GM18498 (cell line): ENCODE data around the gene CEP63.
A peak's percentile ranks its signal among the peaks of the same experiment; 100 is the strongest.

Experiments
- ATAC-seq: cut with Tn5 transposase; IDR thresholded peaks from one replicate; pipeline ENCODE4 v1.9.1; 2021; ENCODE audit warnings: mild to moderate bottlenecking, moderate library complexity; ENCODE audit not compliant: unreplicated experiment

CEP63 gene

GRCh38 chr3:134485718-134486576, at the start of gene CEP63, which contains the start of gene ANAPC13:
Gene CEP63, plus strand, starts transcription at chr3:134486057. Its CDS starts 9,264 bp downstream, at chr3:134495321.
Gene ANAPC13, minus strand, starts transcription at chr3:134485985. Its CDS starts 3,081 bp downstream, at chr3:134482904.
- ATAC-seq = peak; percentile 86

DNA sequence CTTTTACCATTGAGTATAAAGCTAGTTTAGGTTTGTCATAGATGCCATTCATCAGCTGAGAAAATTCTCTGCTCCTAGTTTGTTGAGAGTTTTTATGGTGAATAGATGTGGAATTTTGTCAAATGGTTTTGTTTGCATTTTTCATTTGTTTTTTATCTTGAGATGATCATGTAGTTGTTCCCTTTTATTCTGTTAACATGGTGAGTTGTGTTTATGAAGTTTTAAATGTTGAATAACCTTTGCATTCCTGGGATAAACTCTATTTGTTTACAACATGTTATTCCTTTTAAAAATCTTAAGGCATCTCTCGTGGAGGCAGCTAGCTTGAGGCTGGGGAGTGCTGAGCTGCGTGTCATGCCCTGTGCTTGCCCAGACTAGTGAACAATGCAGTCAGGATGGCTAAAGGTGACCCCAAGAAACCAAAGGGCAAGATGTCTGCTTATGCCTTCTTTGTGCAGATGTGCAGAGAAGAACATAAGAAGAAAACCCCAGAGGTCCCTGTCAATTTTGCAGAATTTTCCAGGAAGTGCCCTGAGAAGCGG, 48.6 kb upstream of the CEP63 start:
- ATAC-seq = no peak

DNA sequence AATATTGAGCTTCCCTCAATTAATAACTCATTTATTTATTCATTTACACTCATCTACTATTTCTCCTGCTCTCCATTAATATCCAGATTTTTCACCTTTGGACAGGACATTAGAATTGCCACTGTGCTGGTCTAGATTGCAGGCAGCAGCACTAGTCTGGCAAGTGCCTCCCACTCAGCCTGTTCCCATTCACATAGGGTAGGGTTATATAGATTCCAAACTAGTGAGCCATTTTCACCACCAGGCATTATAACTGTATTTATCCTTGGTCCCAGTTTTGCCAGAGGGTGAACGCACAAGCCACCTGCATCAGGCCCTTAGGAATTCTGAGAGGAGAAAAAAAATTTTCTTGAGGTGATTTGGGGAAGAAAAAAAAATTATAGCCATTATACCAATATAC, 44.5 kb upstream of the CEP63 start:
- ATAC-seq = no peak

GRCh38 chr3:134441821-134442220, 44.0 kb upstream of the CEP63 start:
- no peak for ATAC-seq

DNA sequence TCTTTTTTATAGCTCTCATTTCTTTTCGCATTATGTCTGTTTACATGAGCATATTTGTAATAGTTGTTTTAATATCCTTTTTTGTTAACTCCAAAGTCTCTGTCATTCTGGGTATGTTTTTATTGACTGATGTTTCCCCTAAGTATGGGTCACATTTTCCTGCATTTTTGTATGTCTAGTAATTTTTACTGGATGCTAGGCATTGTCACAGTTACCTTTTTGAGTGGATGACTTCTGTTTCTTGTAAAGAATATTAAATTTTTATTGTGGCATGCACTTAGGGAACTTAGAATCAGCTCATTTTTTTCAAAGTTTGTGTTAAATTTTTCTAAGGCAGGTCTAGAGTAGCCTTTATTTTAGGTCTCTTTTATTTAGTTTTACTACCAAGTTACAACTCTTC, 40.8 kb upstream of the CEP63 start:
- ATAC-seq = no peak

DNA sequence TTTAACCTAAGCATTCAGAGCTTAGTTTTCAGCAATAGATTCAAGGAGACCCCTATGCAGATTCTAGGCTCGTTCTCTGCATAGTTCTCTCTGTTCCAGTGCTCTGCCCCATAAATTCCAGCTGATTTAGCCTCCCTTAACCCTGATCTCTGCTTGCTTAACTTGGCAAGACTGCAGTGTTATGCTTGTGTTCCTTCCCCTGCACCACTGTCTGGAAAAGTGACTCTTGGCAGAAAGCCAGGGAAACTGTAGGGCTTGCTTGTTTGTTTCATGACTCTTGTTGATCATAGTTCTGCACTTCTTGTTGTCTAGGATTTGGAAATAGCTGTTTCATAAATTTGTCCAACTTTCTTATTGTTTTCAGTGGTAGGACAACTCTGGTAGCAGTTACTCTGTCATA, 40.2 kb upstream of the CEP63 start:
- no peak for ATAC-seq

GRCh38 chr3:134446800-134447199, 39.1 kb upstream of the CEP63 start:
- no peak for ATAC-seq

DNA sequence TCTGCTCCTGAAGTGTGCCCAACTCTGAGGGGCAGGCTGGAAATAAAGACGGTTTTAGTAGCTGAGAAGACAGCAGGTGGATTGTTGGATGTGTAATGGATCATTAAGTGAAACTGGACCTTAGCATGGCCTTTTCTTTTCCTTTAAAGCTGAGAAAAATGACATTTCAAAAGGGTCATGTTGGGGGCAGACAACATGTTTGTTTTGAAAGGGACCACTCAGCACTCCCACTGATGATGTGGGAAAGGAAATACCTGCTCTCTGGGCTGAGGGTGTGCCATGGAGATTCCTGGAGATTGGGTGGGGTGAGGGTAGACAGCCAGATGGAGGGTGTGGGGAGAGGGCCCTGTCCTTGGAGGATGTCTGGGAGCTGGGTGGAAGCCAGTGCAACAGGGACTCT, 38.5 kb upstream of the CEP63 start:
- no peak for ATAC-seq

GRCh38 chr3:134448664-134449063, 37.2 kb upstream of the CEP63 start:
- ATAC-seq = no peak

- ATAC-seq = no peak
These were observed 36.6 kb upstream of the CEP63 start for GRCh38 chr3:134449277-134449676.

GRCh38 chr3:134449951-134450350, 35.9 kb upstream of the CEP63 start:
- no peak for ATAC-seq

GRCh38 chr3:134453631-134454030, 32.2 kb upstream of the CEP63 start:
- no peak for ATAC-seq

GRCh38 chr3:134457376-134458074, 28.3 kb upstream of the CEP63 start:
- no peak for ATAC-seq

GRCh38 chr3:134458406-134458945, 27.4 kb upstream of the CEP63 start:
- no peak for ATAC-seq

GRCh38 chr3:134459562-134459961, 26.3 kb upstream of the CEP63 start:
- no peak for ATAC-seq

GRCh38 chr3:134460965-134461364, 24.9 kb upstream of the CEP63 start:
- no peak for ATAC-seq

DNA sequence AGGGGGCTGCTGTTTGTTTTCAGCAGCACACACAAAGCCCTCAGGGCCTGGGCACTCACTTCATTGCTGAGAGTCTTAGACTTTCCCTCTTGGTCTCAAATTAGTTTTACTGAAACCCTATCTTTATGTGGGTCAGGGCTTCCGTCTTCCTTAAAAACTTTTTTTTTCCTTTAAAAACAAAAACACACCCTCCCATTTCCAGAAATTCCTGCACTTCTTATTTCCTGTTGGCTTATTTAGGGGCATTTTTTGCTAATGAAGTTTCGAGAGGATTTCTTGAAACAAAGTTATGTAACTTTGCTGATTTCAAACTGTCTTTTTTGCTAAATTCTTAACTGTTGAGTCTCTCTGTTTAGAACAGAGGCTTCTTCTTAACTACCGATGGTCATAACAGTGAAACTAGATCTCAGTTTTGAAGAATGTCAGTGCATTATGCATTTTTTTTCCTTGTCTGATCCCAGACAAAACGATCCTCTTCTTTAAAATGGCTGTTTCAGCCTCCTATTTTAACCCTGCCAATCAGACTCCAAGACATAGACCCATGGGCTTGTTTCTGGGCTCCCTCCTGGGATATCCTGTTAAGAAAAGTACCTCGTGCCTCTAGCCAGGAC, 23.4 kb upstream of the CEP63 start:
- no peak for ATAC-seq

DNA sequence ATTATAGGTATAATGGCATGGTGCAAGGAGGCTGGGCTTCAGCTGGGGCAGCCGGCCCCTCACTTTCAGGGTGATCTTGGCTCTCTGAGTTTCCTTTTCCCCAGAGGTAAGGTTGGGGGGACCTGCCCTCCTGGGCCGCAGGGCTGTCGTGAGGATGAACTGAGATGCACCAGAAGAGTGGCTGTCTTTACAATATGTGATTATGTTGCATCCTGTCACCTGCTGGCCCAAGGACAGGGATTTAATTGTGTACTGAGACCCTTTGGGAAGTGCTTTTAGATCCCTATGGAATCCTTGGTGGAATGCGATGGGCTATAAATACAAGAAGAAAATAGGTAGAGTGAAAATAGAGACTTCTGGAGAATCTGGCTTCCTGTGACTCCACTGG, 22.2 kb upstream of the CEP63 start:
- no peak for ATAC-seq

- no peak for ATAC-seq
These were observed 21.7 kb upstream of the CEP63 start for GRCh38 chr3:134464064-134464688.

- ATAC-seq = no peak
These were observed 21.0 kb upstream of the CEP63 start for GRCh38 chr3:134464689-134465365.
